ENCODE data around the gene KANSL2. TPM values are rescaled to one million over a fixed set of nuclear protein-coding genes. Genes with fewer than 3 reads are reported as not detected.

The KANSL2 gene, protein sequence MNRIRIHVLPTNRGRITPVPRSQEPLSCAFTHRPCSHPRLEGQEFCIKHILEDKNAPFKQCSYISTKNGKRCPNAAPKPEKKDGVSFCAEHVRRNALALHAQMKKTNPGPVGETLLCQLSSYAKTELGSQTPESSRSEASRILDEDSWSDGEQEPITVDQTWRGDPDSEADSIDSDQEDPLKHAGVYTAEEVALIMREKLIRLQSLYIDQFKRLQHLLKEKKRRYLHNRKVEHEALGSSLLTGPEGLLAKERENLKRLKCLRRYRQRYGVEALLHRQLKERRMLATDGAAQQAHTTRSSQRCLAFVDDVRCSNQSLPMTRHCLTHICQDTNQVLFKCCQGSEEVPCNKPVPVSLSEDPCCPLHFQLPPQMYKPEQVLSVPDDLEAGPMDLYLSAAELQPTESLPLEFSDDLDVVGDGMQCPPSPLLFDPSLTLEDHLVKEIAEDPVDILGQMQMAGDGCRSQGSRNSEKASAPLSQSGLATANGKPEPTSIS
- polyA plus RNA-seq (116 and 173 TPM in 2 replicates), polyA minus RNA-seq (168 and 217 TPM in 2 replicates)

- Histone ChIP-seq H4K20me1 (ENCODE audit: insufficient read depth) (peaks cover 7% of the 10 kb centered on the region), H3K36me3 (ENCODE audit: insufficient read depth, low read length) (peaks cover 4% of the 10 kb centered on the region), H3K4me2 (ENCODE audit: low read length) (peak within 1 kb of the TSS; percentile 88), H3K27ac (ENCODE audit: low read length) (peak within 1 kb of the TSS; percentile 99), H2AFZ (ENCODE audit: low read depth, low read length) (peak within 1 kb of the TSS; percentile 92), H3K9ac (ENCODE audit: low read length) (peak within 1 kb of the TSS; percentile 98), H3F3A (ENCODE audit: insufficient read depth, low read length, poor library complexity, severe bottlenecking) (no peaks in the 10 kb centered on the region), H3K27me3 (ENCODE audit: insufficient read depth, low read depth, low read length) (no peaks in the 10 kb centered on the region), H3K79me2 (replicated peaks; ENCODE audit: insufficient read depth, low read length) (peaks cover 47% of the 10 kb centered on the region), H3K4me3 (ENCODE audit: low read length) (peak within 1 kb of the TSS; percentile 95), H3K9me2 (ENCODE audit: insufficient read depth, low read length) (no peaks in the 10 kb centered on the region), H3K9me3 (ENCODE audit: low read length) (no peaks in the 10 kb centered on the region)
- TF ChIP-seq POLR2AphosphoS5 (IDR thresholded peaks at IDR 0.05) (peak; percentile 99), EP300 (conservative IDR thresholded peaks at IDR 0.05; ENCODE audit: poor library complexity, severe bottlenecking) (peak; percentile 63), SMC3 (conservative IDR thresholded peaks at IDR 0.05; ENCODE audit: poor library complexity) (no peak), REST (IDR thresholded peaks at IDR 0.05; ENCODE audit: borderline replicate concordance) (peak; percentile 97), TAF1 (IDR thresholded peaks at IDR 0.05; ENCODE audit: low read depth) (peak; percentile 98), EZH2 (IDR thresholded peaks at IDR 0.05; ENCODE audit: borderline replicate concordance, insufficient read depth, low read length, poor library complexity, severe bottlenecking) (no peak), CTCF (IDR thresholded peaks at IDR 0.05; ENCODE audit: poor library complexity, severe bottlenecking) (peak; percentile 33), MXI1 (conservative IDR thresholded peaks at IDR 0.05; ENCODE audit: poor library complexity, severe bottlenecking) (peak; percentile 98), RAD21 (conservative IDR thresholded peaks at IDR 0.05) (no peak)
Observed at GRCh38 chr12:48681710-48682532, at the start of gene KANSL2. Gene KANSL2, minus strand, starts transcription at chr12:48682238. Its CDS starts 606 bp downstream, at chr12:48681632.

GRCh38 chr12:48728807-48729206 is 46.8 kb upstream of the KANSL2 start:
- Histone ChIP-seq H4K20me1 (ENCODE audit: insufficient read depth) (no peaks in the 10 kb centered on the region), H3F3A (ENCODE audit: insufficient read depth, low read length, poor library complexity, severe bottlenecking) (no peaks in the 10 kb centered on the region), H3K4me2 (ENCODE audit: low read length) (no peak overlapping the region), H3K4me3 (ENCODE audit: low read length) (no peak overlapping the region), H3K9ac (ENCODE audit: low read length) (no peak overlapping the region), H3K9me2 (ENCODE audit: insufficient read depth, low read length) (no peaks in the 10 kb centered on the region), H3K79me2 (replicated peaks; ENCODE audit: insufficient read depth, low read length) (no peaks in the 10 kb centered on the region), H2AFZ (ENCODE audit: low read depth, low read length) (no peak overlapping the region), H3K9me3 (ENCODE audit: low read length) (no peaks in the 10 kb centered on the region), H3K27me3 (ENCODE audit: insufficient read depth, low read depth, low read length) (no peaks in the 10 kb centered on the region), H3K36me3 (ENCODE audit: insufficient read depth, low read length) (no peaks in the 10 kb centered on the region), H3K27ac (ENCODE audit: low read length) (no peak overlapping the region)
- TF ChIP-seq EP300 (conservative IDR thresholded peaks at IDR 0.05; ENCODE audit: poor library complexity, severe bottlenecking): no peak
- no peak for TF ChIP-seq POLR2AphosphoS5 (IDR thresholded peaks at IDR 0.05)
- TF ChIP-seq RAD21 (conservative IDR thresholded peaks at IDR 0.05): no peak
- no peak for TF ChIP-seq SMC3 (conservative IDR thresholded peaks at IDR 0.05; ENCODE audit: poor library complexity)
- no peak for TF ChIP-seq EZH2 (IDR thresholded peaks at IDR 0.05; ENCODE audit: borderline replicate concordance, insufficient read depth, low read length, poor library complexity, severe bottlenecking)
- TF ChIP-seq REST (IDR thresholded peaks at IDR 0.05; ENCODE audit: borderline replicate concordance): no peak
- no peak for TF ChIP-seq TAF1 (IDR thresholded peaks at IDR 0.05; ENCODE audit: low read depth)
- TF ChIP-seq CTCF (IDR thresholded peaks at IDR 0.05; ENCODE audit: poor library complexity, severe bottlenecking): no peak
- no peak for TF ChIP-seq MXI1 (conservative IDR thresholded peaks at IDR 0.05; ENCODE audit: poor library complexity, severe bottlenecking)
